ENCODE measurements around the gene TBC1D7. TPM values are rescaled to one million over a fixed set of nuclear protein-coding genes. Genes with fewer than 3 reads are reported as not detected.
A peak's percentile ranks its signal among the peaks of the same experiment; 100 is the strongest.

The TBC1D7 gene
- total and polyA plus RNA-seq, 10 of the 15 experiments (the other 5 are each of a cell fraction or from before 2014, with no cell fraction given): 20.1 to 65.9 (median 31.3) TPM

DNA sequence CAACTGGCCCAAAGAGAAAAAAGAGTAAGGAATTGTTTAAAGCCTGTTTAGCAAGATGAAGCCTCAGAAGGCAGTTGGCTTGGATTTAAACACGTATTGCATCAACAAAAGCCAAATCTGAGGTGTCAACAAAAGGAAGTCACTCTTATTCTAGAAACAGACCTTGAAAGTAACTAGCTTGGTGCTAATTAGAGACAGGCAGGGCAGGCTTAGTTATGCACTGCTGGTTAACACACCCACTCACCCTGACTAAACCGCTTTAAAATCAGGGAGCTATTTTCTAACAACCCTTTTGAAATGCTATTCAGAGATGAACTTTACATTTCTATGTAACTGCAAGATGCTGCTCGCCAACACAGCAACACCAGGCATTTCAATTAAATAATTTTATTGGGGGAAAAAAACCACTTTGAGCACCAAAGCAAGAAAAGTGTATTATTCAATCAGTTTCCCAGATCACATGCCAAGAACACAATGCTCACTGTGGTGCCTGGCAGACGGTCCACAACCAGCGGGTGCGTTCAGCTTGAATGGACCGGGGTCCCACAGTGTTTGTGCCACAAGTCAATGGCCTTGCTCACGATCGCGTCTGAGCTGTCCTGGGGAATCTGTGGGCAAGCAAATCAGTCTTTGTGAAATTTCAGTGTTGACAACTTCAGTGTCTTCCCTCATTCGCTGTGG lies 23.6 kb downstream of the TBC1D7 start (continued):
- TF ChIP-seq, protein P1, sequence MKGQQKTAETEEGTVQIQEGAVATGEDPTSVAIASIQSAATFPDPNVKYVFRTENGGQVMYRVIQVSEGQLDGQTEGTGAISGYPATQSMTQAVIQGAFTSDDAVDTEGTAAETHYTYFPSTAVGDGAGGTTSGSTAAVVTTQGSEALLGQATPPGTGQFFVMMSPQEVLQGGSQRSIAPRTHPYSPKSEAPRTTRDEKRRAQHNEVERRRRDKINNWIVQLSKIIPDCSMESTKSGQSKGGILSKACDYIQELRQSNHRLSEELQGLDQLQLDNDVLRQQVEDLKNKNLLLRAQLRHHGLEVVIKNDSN (IDR thresholded peaks at IDR 0.05; ENCODE audit: borderline replicate concordance, extremely low read length, insufficient read depth, low read depth, low read length): no peak
- TF ChIP-seq CREM (IDR thresholded peaks at IDR 0.05; ENCODE audit: low read depth) (no peak; the same call in 1 of the 2 replicates), SREBF1 (IDR thresholded peaks at IDR 0.05; ENCODE audit: low read length) (no peak), RCOR1 (conservative IDR thresholded peaks at IDR 0.05; ENCODE audit: low read depth, low read length) (0 out of 2 replicates have a peak, but pooled peaks have one; percentile 31), CHD1 (IDR thresholded peaks at IDR 0.05; ENCODE audit: low read depth, low read length) (no peak), MEF2B (IDR thresholded peaks at IDR 0.05; ENCODE audit: partially characterized antibody, poor library complexity, severe bottlenecking) (peak; percentile 79), TCF3 (IDR thresholded peaks at IDR 0.05; ENCODE audit: borderline replicate concordance, insufficient read depth, low read depth, low read length) (no peak), SUPT20H (IDR thresholded peaks at IDR 0.05; ENCODE audit: borderline replicate concordance, control insufficient read depth, low read depth, low read length) (no peak), NFIC (IDR thresholded peaks at IDR 0.05; ENCODE audit: low read depth, low read length) (peak; percentile 53; the same call in 1 of the 2 replicates), ZNF217 (IDR thresholded peaks at IDR 0.05) (peak; percentile 73; the same call in 1 of the 2 replicates)
- TF ChIP-seq, protein P2, sequence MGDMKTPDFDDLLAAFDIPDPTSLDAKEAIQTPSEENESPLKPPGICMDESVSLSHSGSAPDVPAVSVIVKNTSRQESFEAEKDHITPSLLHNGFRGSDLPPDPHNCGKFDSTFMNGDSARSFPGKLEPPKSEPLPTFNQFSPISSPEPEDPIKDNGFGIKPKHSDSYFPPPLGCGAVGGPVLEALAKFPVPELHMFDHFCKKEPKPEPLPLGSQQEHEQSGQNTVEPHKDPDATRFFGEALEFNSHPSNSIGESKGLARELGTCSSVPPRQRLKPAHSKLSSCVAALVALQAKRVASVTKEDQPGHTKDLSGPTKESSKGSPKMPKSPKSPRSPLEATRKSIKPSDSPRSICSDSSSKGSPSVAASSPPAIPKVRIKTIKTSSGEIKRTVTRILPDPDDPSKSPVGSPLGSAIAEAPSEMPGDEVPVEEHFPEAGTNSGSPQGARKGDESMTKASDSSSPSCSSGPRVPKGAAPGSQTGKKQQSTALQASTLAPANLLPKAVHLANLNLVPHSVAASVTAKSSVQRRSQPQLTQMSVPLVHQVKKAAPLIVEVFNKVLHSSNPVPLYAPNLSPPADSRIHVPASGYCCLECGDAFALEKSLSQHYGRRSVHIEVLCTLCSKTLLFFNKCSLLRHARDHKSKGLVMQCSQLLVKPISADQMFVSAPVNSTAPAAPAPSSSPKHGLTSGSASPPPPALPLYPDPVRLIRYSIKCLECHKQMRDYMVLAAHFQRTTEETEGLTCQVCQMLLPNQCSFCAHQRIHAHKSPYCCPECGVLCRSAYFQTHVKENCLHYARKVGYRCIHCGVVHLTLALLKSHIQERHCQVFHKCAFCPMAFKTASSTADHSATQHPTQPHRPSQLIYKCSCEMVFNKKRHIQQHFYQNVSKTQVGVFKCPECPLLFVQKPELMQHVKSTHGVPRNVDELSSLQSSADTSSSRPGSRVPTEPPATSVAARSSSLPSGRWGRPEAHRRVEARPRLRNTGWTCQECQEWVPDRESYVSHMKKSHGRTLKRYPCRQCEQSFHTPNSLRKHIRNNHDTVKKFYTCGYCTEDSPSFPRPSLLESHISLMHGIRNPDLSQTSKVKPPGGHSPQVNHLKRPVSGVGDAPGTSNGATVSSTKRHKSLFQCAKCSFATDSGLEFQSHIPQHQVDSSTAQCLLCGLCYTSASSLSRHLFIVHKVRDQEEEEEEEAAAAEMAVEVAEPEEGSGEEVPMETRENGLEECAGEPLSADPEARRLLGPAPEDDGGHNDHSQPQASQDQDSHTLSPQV (IDR thresholded peaks at IDR 0.05): no peak
- TF ChIP-seq, protein P3, sequence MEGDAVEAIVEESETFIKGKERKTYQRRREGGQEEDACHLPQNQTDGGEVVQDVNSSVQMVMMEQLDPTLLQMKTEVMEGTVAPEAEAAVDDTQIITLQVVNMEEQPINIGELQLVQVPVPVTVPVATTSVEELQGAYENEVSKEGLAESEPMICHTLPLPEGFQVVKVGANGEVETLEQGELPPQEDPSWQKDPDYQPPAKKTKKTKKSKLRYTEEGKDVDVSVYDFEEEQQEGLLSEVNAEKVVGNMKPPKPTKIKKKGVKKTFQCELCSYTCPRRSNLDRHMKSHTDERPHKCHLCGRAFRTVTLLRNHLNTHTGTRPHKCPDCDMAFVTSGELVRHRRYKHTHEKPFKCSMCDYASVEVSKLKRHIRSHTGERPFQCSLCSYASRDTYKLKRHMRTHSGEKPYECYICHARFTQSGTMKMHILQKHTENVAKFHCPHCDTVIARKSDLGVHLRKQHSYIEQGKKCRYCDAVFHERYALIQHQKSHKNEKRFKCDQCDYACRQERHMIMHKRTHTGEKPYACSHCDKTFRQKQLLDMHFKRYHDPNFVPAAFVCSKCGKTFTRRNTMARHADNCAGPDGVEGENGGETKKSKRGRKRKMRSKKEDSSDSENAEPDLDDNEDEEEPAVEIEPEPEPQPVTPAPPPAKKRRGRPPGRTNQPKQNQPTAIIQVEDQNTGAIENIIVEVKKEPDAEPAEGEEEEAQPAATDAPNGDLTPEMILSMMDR (IDR thresholded peaks at IDR 0.05 in 2 of 3, conservative IDR thresholded peaks at IDR 0.05 in 1 of 3; ENCODE audit: control insufficient read depth in 2 of 3, extremely low read depth in 1 of 3, insufficient read depth in 1 of 3, low read depth in 3 of 3, low read length in 3 of 3): no peak
- TF ChIP-seq, protein P4, sequence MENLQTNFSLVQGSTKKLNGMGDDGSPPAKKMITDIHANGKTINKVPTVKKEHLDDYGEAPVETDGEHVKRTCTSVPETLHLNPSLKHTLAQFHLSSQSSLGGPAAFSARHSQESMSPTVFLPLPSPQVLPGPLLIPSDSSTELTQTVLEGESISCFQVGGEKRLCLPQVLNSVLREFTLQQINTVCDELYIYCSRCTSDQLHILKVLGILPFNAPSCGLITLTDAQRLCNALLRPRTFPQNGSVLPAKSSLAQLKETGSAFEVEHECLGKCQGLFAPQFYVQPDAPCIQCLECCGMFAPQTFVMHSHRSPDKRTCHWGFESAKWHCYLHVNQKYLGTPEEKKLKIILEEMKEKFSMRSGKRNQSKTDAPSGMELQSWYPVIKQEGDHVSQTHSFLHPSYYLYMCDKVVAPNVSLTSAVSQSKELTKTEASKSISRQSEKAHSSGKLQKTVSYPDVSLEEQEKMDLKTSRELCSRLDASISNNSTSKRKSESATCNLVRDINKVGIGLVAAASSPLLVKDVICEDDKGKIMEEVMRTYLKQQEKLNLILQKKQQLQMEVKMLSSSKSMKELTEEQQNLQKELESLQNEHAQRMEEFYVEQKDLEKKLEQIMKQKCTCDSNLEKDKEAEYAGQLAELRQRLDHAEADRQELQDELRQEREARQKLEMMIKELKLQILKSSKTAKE (IDR thresholded peaks at IDR 0.05; ENCODE audit: low read depth, poor library complexity, severe bottlenecking): peak; percentile 59

Measured in GM12878 (cell line).